Activated CD8-positive, alpha-beta memory T cell treated with anti-CD3 and anti-CD28 coated beads for 1 hour (primary cell): ENCODE measurements around the gene FUT8.
"Not testable (repeated sequence)": the region's sequence is repeated elsewhere in the genome, so short reads cannot be mapped to it uniquely, and the experiment has no call there.

ENCODE experiments used
- DNase-seq, 2 donors: peaks; one replicate each; pipeline ENCODE4 v3.0.0-alpha.2; 2020; ENCODE audit warnings: low read depth in 1 of 2; ENCODE audit errors: extremely low read depth in 1 of 2

Gene FUT8

GRCh38 chr14:65449647-65450046, 37.1 kb downstream of the FUT8 start:
- DNase-seq, result no peak

GRCh38 chr14:65453807-65454480, 41.4 kb downstream of the FUT8 start:
- no peak for DNase-seq

- DNase-seq, result no peak
Observed at GRCh38 chr14:65456247-65456646, 43.7 kb downstream of the FUT8 start.

- DNase-seq, result no peak
Observed at GRCh38 chr14:65461730-65462129, 49.2 kb downstream of the FUT8 start.

- DNase-seq, result no peak
Observed at GRCh38 chr14:65462411-65462810, 49.9 kb downstream of the FUT8 start.

- no peak for DNase-seq
Observed at GRCh38 chr14:65465584-65465983, 53.1 kb downstream of the FUT8 start.

- not testable (repeated sequence) for DNase-seq
Observed at GRCh38 chr14:65467926-65468325, 55.4 kb downstream of the FUT8 start.

GRCh38 chr14:65469903-65470302, 57.4 kb downstream of the FUT8 start:
- no peak for DNase-seq

- no peak for DNase-seq
Observed at GRCh38 chr14:65470404-65470880, 57.9 kb downstream of the FUT8 start.

GRCh38 chr14:65471038-65471878, 58.7 kb downstream of the FUT8 start:
- no peak for DNase-seq

- no peak for DNase-seq
Observed at GRCh38 chr14:65472189-65472588, 59.7 kb downstream of the FUT8 start.

GRCh38 chr14:65476273-65476941, 63.9 kb downstream of the FUT8 start:
- no peak for DNase-seq

- DNase-seq, result no peak
Observed at GRCh38 chr14:65476942-65477318, 64.4 kb downstream of the FUT8 start.

GRCh38 chr14:65478017-65478416, 65.5 kb downstream of the FUT8 start:
- no peak for DNase-seq

- DNase-seq, result no peak
Observed at GRCh38 chr14:65478596-65478995, 66.1 kb downstream of the FUT8 start.

GRCh38 chr14:65479386-65479785, 66.9 kb downstream of the FUT8 start:
- DNase-seq, result no peak

- DNase-seq, result no peak
Observed at GRCh38 chr14:65482757-65483438, 70.4 kb downstream of the FUT8 start.

GRCh38 chr14:65483647-65484046, 71.1 kb downstream of the FUT8 start:
- DNase-seq, result no peak

- DNase-seq, result no peak
Observed at GRCh38 chr14:65485516-65485915, 73.0 kb downstream of the FUT8 start.

- DNase-seq, result no peak
Observed at GRCh38 chr14:65486863-65487262, 74.3 kb downstream of the FUT8 start.
